ENCODE results near the gene HERPUD1. TPM values are rescaled to one million over a fixed set of nuclear protein-coding genes. Genes with fewer than 3 reads are reported as not detected.
"Not testable (repeated sequence)": the region's sequence is repeated elsewhere in the genome, so short reads cannot be mapped to it uniquely, and the experiment has no call there.

HERPUD1 gene
- total RNA-seq, 1 donor from 2014 or later = 97.7 TPM

DNA sequence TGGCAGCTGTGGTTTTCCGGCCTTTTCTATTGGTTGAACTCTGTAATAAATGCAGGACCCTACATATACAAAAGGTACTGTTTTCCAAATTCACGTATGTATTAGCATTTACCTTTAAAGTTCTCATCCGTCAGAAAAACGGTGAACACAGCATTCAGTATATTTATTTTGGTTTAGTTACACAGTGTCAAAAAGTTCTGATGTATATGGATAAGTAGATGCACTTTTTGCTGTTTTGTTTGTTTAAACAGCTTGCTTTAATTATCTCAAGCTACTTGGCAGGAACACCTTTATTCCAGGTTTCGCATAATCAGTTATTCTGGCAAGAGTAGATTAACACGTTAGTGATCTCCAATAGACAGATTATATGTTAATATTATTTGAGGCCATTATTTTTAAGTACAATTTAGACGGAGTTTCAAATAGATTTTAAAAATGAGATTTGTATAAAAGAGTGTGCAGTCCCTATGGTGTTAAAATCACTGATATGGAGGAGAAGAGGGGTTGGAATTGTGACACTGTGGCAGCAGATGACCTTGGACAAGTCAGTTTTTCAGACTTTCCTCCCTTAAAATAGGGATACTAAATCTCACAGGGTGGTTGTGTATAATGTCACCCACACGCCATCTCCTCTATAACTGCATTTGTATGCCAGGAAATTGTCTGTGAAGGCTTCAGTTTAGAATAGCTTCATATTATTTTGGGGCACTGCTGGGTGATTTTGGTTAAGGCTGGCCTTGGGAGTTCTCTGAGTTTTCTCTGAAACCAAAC is 2.1 kb downstream of the HERPUD1 start:
- no peaks in the 10 kb centered on the region for H3K27me3 ChIP-seq
- DNase-seq (ENCODE audit: extremely low spot score in 2 of 2) = no peak
- H3K27ac ChIP-seq = peak overlapping the region; percentile 100
- H3K4me1 ChIP-seq = peaks cover 53% of the 10 kb centered on the region
- intact Hi-C loops (cut with DNase I) = loop anchor here (5.0 to 10.0 kb wide), 2 partner anchors 53 to 69 kb away; partner anchors contain the start of genes NLRC5 and SLC12A3
- peak overlapping the region; percentile 82 to 96 for H3K4me3 ChIP-seq
- no peaks in the 10 kb centered on the region for H3K9me3 ChIP-seq
- TF ChIP-seq, protein P1, sequence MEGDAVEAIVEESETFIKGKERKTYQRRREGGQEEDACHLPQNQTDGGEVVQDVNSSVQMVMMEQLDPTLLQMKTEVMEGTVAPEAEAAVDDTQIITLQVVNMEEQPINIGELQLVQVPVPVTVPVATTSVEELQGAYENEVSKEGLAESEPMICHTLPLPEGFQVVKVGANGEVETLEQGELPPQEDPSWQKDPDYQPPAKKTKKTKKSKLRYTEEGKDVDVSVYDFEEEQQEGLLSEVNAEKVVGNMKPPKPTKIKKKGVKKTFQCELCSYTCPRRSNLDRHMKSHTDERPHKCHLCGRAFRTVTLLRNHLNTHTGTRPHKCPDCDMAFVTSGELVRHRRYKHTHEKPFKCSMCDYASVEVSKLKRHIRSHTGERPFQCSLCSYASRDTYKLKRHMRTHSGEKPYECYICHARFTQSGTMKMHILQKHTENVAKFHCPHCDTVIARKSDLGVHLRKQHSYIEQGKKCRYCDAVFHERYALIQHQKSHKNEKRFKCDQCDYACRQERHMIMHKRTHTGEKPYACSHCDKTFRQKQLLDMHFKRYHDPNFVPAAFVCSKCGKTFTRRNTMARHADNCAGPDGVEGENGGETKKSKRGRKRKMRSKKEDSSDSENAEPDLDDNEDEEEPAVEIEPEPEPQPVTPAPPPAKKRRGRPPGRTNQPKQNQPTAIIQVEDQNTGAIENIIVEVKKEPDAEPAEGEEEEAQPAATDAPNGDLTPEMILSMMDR (IDR thresholded peaks at IDR 0.05) = no peak
- TF ChIP-seq POLR2A (IDR thresholded peaks at IDR 0.05) (no peak), POLR2AphosphoS5 (IDR thresholded peaks at IDR 0.05; ENCODE audit: insufficient read depth in 1 of 2, low read depth in 1 of 2) (no peak)
- H3K36me3 ChIP-seq = peaks cover 0 to 43% of the 10 kb centered on the region in 2 donors

DNA sequence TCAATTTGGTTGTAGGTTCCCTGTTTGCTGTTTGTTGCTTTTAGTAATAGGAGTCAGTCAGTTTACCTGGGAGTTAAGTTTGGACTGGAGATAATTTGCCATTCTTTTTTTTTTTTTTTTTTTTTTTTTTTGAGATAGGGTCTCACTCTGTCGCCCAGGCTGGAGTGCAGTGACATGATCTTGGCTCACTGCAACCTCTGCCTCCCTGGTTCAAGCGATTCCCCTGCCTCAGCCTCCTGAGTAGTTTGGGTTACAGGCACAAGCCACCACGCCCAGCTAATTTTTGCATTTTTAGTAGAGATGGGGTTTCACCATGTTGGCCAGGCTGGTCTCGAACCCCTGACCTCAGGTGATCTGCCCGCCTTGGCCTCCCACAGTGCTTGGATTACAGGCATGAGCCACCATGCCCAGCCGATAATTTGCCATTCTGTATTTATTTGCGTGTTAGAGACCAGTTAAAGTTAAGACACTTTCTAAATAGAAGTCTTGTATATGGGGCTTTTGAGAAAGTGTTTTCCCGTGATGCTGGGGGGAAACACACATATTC is 2.7 kb downstream of the HERPUD1 start:
- peaks cover 0 to 49% of the 10 kb centered on the region in 2 donors for H3K36me3 ChIP-seq
- not testable (repeated sequence) for DNase-seq (ENCODE audit: extremely low spot score in 2 of 2); H3K9me3 ChIP-seq; H3K27me3 ChIP-seq
- intact Hi-C loops (cut with DNase I) = loop anchor here (5.0 to 10.0 kb wide), 2 partner anchors 53 to 70 kb away; partner anchors contain the start of genes NLRC5 and SLC12A3
- H3K4me1 ChIP-seq = peaks cover 53% of the 10 kb centered on the region
- H3K27ac ChIP-seq = peak overlapping the region; percentile 100
- H3K4me3 ChIP-seq = peak overlapping the region; percentile 82 to 96

DNA sequence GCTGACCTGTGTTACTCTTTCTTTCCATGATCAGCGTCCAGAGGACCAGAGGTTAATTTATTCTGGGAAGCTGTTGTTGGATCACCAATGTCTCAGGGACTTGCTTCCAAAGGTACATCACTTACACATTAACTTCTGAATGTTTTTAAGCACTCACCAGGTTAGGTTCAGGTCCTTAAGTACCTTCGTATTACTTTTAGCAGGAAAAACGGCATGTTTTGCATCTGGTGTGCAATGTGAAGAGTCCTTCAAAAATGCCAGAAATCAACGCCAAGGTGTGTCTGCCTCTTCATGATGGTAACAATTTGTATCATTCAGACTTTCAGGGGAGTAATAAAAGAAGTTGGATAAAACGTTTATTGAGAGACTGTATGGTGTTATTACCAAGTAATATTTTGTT is 3.3 kb downstream of the HERPUD1 start:
- TF ChIP-seq, protein P1 (IDR thresholded peaks at IDR 0.05) = no peak
- TF ChIP-seq POLR2AphosphoS5 (IDR thresholded peaks at IDR 0.05; ENCODE audit: insufficient read depth in 1 of 2, low read depth in 1 of 2) (no peak), POLR2A (IDR thresholded peaks at IDR 0.05) (no peak)
- Histone ChIP-seq H3K27me3 (no peaks in the 10 kb centered on the region), H3K27ac (peak overlapping the region; percentile 100), H3K4me3 (peak overlapping the region in 1 of 2 donors; percentile 96), H3K4me1 (peaks cover 53% of the 10 kb centered on the region), H3K36me3 (peaks cover 0 to 55% of the 10 kb centered on the region in 2 donors), H3K9me3 (no peaks in the 10 kb centered on the region)
- intact Hi-C loops (cut with DNase I) = loop anchor here (10.0 kb wide), 1 partner anchor 70 kb away; the partner anchor contains the start of gene SLC12A3
- no peak for DNase-seq (ENCODE audit: extremely low spot score in 2 of 2)

DNA sequence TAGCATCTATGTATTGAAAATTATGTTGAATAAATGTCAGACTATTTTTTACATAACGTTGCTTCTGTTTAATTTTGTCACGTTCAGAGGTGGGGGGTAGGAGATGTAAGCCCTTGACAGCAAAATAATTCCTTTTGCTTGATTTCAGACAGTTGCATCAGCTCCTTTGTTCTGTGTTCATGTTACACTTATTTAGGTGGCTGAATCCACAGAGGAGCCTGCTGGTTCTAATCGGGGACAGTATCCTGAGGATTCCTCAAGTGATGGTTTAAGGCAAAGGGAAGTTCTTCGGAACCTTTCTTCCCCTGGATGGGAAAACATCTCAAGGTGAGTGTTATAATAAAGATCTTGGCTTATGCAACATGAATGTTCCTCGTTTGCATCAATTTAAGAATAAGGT is 4.5 kb downstream of the HERPUD1 start:
- peaks cover 0 to 67% of the 10 kb centered on the region in 2 donors for H3K36me3 ChIP-seq
- intact Hi-C loops (cut with DNase I) = loop anchor here (10.0 kb wide), 1 partner anchor 72 kb away; the partner anchor contains the start of gene SLC12A3
- TF ChIP-seq, protein P1 (IDR thresholded peaks at IDR 0.05) = no peak
- TF ChIP-seq POLR2AphosphoS5 (IDR thresholded peaks at IDR 0.05; ENCODE audit: insufficient read depth in 1 of 2, low read depth in 1 of 2) (no peak), POLR2A (IDR thresholded peaks at IDR 0.05) (no peak)
- H3K4me3 ChIP-seq = no peak overlapping the region
- H3K4me1 ChIP-seq = peaks cover 44% of the 10 kb centered on the region
- DNase-seq (ENCODE audit: extremely low spot score in 2 of 2) = no peak
- no peaks in the 10 kb centered on the region for H3K27me3 ChIP-seq
- H3K27ac ChIP-seq = no peak overlapping the region
- no peaks in the 10 kb centered on the region for H3K9me3 ChIP-seq

DNA sequence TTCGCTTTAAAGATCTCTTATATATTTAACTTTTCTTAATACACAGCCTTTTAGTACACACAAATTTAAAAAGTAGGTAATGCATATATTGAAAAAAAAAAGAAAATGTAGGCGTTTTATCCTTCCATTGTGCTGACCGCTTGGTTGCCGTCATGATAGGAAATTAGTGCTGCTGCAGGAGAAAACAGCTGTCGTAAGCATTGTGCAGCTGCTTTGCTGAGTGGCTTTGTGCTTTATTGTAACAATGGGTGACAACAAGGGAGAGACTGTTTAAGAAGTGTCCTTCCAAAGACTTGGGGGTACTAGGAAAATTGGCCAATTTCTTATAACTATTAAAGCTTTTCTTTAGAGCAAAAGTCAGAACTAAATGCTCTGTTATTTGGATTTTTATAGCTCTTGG is 5.0 kb downstream of the HERPUD1 start:
- no peaks in the 10 kb centered on the region for H3K9me3 ChIP-seq
- H3K4me3 ChIP-seq = no peak overlapping the region
- intact Hi-C loops (cut with DNase I) = loop anchor here (10.0 kb wide), 1 partner anchor 72 kb away; the partner anchor contains the start of gene SLC12A3
- no peak overlapping the region for H3K27ac ChIP-seq
- no peaks in the 10 kb centered on the region for H3K27me3 ChIP-seq
- no peak for DNase-seq (ENCODE audit: extremely low spot score in 2 of 2)
- H3K4me1 ChIP-seq = peaks cover 43% of the 10 kb centered on the region
- H3K36me3 ChIP-seq = peaks cover 0 to 71% of the 10 kb centered on the region in 2 donors
- no peak for TF ChIP-seq POLR2A (IDR thresholded peaks at IDR 0.05)
- TF ChIP-seq POLR2AphosphoS5 (IDR thresholded peaks at IDR 0.05; ENCODE audit: insufficient read depth in 1 of 2, low read depth in 1 of 2) = no peak
- TF ChIP-seq, protein P1 (IDR thresholded peaks at IDR 0.05) = no peak

Measured in vagina (tissue), 2 donors.